Sigmoid colon (tissue), 4 donors: ENCODE data around the gene SLC12A3.

Experiments
- POLR2AphosphoS5 ChIP-seq, 4 donors: sonication (generic); formaldehyde crosslinking; IDR thresholded peaks; one replicate each; pipeline ENCODE4 v1.6.1; 2017; ENCODE audit warnings: antibody characterized with exemption in 4 of 4
- TF ChIP-seq, protein P1 (sequence below), 4 experiments: fragments of 450-650 bp in 3 of 4; fragments of 200-600 bp in 1 of 4; IDR thresholded peaks; one replicate each; pipeline ENCODE4 v1.5.1; 2016 to 2019; ENCODE audit warnings: antibody characterized with exemption in 4 of 4, mild to moderate bottlenecking in 3 of 4, moderate library complexity in 2 of 4

DNA sequence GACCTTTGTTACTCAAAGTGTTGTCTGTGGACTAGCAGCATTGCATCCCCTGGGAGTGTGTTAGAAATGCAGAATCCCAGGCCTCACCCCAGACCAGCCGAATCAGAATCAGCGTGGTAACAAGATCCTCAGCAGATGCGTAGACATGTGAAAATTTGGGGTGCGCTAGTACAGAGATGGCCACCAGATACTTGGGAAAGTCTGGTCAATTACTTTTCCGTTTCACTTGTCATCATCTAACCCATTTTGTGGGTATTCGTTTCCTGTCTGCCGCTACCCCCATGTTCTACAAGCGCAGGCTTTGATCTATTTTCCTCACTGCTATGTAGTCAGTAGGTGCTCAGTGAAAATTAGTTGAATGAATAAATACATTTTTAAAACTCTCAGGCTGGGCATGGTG is 33.8 kb downstream of the SLC12A3 start:
- TF ChIP-seq, protein P1, sequence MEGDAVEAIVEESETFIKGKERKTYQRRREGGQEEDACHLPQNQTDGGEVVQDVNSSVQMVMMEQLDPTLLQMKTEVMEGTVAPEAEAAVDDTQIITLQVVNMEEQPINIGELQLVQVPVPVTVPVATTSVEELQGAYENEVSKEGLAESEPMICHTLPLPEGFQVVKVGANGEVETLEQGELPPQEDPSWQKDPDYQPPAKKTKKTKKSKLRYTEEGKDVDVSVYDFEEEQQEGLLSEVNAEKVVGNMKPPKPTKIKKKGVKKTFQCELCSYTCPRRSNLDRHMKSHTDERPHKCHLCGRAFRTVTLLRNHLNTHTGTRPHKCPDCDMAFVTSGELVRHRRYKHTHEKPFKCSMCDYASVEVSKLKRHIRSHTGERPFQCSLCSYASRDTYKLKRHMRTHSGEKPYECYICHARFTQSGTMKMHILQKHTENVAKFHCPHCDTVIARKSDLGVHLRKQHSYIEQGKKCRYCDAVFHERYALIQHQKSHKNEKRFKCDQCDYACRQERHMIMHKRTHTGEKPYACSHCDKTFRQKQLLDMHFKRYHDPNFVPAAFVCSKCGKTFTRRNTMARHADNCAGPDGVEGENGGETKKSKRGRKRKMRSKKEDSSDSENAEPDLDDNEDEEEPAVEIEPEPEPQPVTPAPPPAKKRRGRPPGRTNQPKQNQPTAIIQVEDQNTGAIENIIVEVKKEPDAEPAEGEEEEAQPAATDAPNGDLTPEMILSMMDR (IDR thresholded peaks at IDR 0.05): no peak
- TF ChIP-seq POLR2AphosphoS5 (IDR thresholded peaks at IDR 0.05): no peak
